ENCODE measurements around the gene NCOA5. TPM values are rescaled to one million over a fixed set of nuclear protein-coding genes. Genes with fewer than 3 reads are reported as not detected.

Gene NCOA5
- total RNA-seq, 4 donors from 2014 or later, result 14.7 to 21.5 (median 19.0) TPM

- DNase-seq, result no peak
- Histone ChIP-seq H3K27me3 (peaks cover 6 to 17% (median 7%) of the 10 kb centered on the region in 3 donors), H3K9me3 (no peaks in the 10 kb centered on the region)
Observed at GRCh38 chr20:46053416-46053815, 36.3 kb downstream of the NCOA5 start.

DNA sequence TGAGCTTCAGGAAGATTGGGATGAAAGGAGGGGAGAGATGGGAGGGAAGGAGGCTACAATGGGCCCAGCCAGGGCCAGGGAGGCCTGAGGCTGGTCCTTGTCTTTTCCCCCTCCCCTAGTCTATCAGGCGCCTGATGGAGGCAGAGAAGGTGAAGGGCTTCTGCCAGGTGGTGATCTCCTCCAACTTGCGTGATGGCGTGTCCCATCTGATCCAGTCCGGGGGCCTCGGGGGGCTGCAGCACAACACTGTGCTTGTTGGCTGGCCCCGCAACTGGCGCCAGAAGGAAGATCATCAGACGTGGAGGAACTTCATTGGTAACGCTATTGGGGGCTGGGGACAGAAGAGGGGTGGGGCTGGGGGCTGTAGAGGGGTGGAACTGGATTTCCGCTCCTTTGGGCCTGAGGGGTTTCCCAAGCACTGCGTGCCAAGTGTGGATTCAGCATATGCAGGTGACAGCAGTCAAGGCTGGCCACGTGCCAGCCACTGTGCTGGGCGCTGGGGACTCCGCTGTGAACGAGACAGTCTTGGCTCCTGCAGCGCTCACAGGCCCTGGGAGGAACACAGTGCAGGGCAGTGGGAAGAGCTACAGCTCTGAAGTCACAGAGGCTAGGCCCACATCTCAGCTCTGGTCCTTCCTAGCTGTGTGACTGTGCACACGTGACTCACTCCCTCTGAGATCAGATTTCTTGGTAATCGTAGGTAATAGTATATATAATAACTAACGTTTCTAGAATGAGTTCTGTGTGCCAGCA is 38.0 kb downstream of the NCOA5 start:
- no peaks in the 10 kb centered on the region for H3K9me3 ChIP-seq
- no peaks in the 10 kb centered on the region for H3K36me3 ChIP-seq
- no peaks in the 10 kb centered on the region for H3K4me1 ChIP-seq
- intact Hi-C loops (cut with DNase I; ENCODE audit: low total_unique reads) (no loop called here), in situ Hi-C loops (cut with MboI; ENCODE audit: low sequenced_read_pairs in 4 of 4) (no loop called here)
- TF ChIP-seq, protein P1, sequence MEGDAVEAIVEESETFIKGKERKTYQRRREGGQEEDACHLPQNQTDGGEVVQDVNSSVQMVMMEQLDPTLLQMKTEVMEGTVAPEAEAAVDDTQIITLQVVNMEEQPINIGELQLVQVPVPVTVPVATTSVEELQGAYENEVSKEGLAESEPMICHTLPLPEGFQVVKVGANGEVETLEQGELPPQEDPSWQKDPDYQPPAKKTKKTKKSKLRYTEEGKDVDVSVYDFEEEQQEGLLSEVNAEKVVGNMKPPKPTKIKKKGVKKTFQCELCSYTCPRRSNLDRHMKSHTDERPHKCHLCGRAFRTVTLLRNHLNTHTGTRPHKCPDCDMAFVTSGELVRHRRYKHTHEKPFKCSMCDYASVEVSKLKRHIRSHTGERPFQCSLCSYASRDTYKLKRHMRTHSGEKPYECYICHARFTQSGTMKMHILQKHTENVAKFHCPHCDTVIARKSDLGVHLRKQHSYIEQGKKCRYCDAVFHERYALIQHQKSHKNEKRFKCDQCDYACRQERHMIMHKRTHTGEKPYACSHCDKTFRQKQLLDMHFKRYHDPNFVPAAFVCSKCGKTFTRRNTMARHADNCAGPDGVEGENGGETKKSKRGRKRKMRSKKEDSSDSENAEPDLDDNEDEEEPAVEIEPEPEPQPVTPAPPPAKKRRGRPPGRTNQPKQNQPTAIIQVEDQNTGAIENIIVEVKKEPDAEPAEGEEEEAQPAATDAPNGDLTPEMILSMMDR (IDR thresholded peaks at IDR 0.05 in 4 of 5, conservative IDR thresholded peaks at IDR 0.05 in 1 of 5), result no peak
- no peak for TF ChIP-seq POLR2A (IDR thresholded peaks at IDR 0.05)
- ATAC-seq, result no peak
- H3K27me3 ChIP-seq, result peaks cover 0 to 2% (median 0%) of the 10 kb centered on the region in 3 donors
- no peak overlapping the region for H3K27ac ChIP-seq
- H3K4me3 ChIP-seq, result no peak overlapping the region
- no peak for DNase-seq

More at GRCh38 chr20:46053416-46053815, 36.3 kb downstream of the NCOA5 start:
- TF ChIP-seq, protein P1 (IDR thresholded peaks at IDR 0.05 in 4 of 5, conservative IDR thresholded peaks at IDR 0.05 in 1 of 5), result no peak
- TF ChIP-seq POLR2A (IDR thresholded peaks at IDR 0.05), result no peak
- in situ Hi-C loops (cut with MboI; ENCODE audit: low sequenced_read_pairs in 4 of 4) (no loop called here), intact Hi-C loops (cut with DNase I; ENCODE audit: low total_unique reads) (no loop called here)
- no peak for ATAC-seq
- no peaks in the 10 kb centered on the region for H3K36me3 ChIP-seq
- no peak overlapping the region for H3K4me3 ChIP-seq
- peaks cover 4 to 5% of the 10 kb centered on the region in 2 donors for H3K4me1 ChIP-seq
- no peak overlapping the region for H3K27ac ChIP-seq

DNA sequence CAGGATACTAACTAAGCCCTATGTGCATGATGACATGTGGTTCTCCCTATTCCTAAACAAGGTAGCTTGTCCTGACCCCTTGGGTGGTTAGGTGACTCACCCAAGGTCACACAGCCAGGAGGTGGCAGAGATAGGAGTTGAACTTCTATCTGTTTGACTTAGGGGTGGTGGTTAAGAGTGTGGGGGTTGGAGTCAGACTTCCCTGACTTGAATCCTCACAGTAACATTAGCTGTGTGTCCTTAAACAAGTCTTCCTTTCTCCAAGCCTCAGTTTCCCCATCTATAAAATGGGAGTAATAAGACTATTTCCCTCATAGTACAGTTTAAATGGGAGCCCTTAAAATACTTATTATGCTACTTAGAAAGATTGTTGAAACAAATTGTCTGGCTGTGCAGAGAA is 38.9 kb downstream of the NCOA5 start:
- in situ Hi-C loops (cut with MboI; ENCODE audit: low sequenced_read_pairs in 4 of 4) (no loop called here), intact Hi-C loops (cut with DNase I; ENCODE audit: low total_unique reads) (no loop called here)
- Histone ChIP-seq H3K4me3 (no peak overlapping the region), H3K27ac (no peak overlapping the region), H3K27me3 (peaks cover 0 to 2% (median 0%) of the 10 kb centered on the region in 3 donors), H3K36me3 (no peaks in the 10 kb centered on the region), H3K4me1 (no peaks in the 10 kb centered on the region), H3K9me3 (no peaks in the 10 kb centered on the region)
- no peak for ATAC-seq
- no peak for TF ChIP-seq POLR2A (IDR thresholded peaks at IDR 0.05)
- TF ChIP-seq, protein P1 (IDR thresholded peaks at IDR 0.05 in 4 of 5, conservative IDR thresholded peaks at IDR 0.05 in 1 of 5), result no peak
- no peak for DNase-seq

DNA sequence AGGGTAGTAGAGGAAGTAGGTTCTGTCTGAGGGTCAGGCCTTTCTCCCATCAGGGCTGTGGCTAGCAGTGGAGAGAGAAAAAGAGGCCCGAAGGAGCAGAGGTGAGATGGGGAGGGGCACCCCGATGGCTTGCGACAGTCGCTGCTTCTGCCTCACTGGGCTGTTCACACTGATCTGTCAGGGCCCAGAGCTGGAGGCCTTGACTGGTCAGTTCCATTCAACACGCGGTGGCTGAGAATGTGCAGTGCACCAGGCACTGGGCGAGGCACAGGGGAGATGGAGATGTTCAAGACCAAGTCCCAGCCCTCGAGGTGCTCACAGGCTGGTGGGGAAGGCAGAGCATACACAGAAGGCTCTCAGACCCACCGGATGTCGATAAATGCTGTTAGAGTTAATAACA is 39.3 kb downstream of the NCOA5 start:
- in situ Hi-C loops (cut with MboI; ENCODE audit: low sequenced_read_pairs in 4 of 4), result no loop called here
- Histone ChIP-seq H3K27ac (no peak overlapping the region), H3K36me3 (no peaks in the 10 kb centered on the region), H3K9me3 (no peaks in the 10 kb centered on the region), H3K4me3 (no peak overlapping the region), H3K4me1 (no peaks in the 10 kb centered on the region), H3K27me3 (peaks cover 0 to 2% (median 0%) of the 10 kb centered on the region in 3 donors)
- intact Hi-C loops (cut with DNase I; ENCODE audit: low total_unique reads), result no loop called here
- ATAC-seq, result no peak
- no peak for DNase-seq
- TF ChIP-seq, protein P1 (IDR thresholded peaks at IDR 0.05 in 4 of 5, conservative IDR thresholded peaks at IDR 0.05 in 1 of 5), result no peak
- no peak for TF ChIP-seq POLR2A (IDR thresholded peaks at IDR 0.05)
